ENCODE results near the gene RGS10.

GRCh38 chr10:119478111-119478802 is 64.3 kb downstream of the RGS10 start:
- TF ChIP-seq CTCF (conservative IDR thresholded peaks at IDR 0.05; ENCODE audit: low read length) = no peak
- no peak for TF ChIP-seq EZH2phosphoT487 (IDR thresholded peaks at IDR 0.05; ENCODE audit: borderline replicate concordance)
